HepG2 (cell line): ENCODE results near the gene GLYR1. TPM values are rescaled to one million over a fixed set of nuclear protein-coding genes. Genes with fewer than 3 reads are reported as not detected.
A peak's percentile ranks its signal among the peaks of the same experiment; 100 is the strongest.

Source experiments
- AKNA ChIP-seq: sonication (generic); formaldehyde crosslinking; IDR thresholded peaks from 2 replicates; pipeline ENCODE4 v1.4.0; 2020; ENCODE audit warnings: missing genetic modification reagents, borderline replicate concordance
- ATRX ChIP-seq: sonication (generic); formaldehyde crosslinking; IDR thresholded peaks from 2 replicates; pipeline ENCODE4 v1.4.0; 2020; ENCODE audit warnings: missing genetic modification reagents, borderline replicate concordance
- DNMT1 ChIP-seq: sonication (generic); formaldehyde crosslinking; IDR thresholded peaks from 2 replicates; pipeline ENCODE4 v1.5.1; 2020; ENCODE audit warnings: mild to moderate bottlenecking, missing genetic modification reagents
- EED ChIP-seq: sonication (generic); formaldehyde crosslinking; IDR thresholded peaks from 2 replicates; pipeline ENCODE4 v1.5.0; 2020; ENCODE audit warnings: mild to moderate bottlenecking, missing genetic modification reagents
- ELF1 ChIP-seq: sonication (generic); formaldehyde crosslinking; IDR thresholded peaks from 2 replicates; pipeline ENCODE4 v1.4.0; 2020; ENCODE audit warnings: missing genetic modification reagents
- FOXM1 ChIP-seq: sonication (generic); formaldehyde crosslinking; IDR thresholded peaks from 2 replicates; pipeline ENCODE4 v1.5.0; 2020; ENCODE audit warnings: missing genetic modification reagents
- KDM4B ChIP-seq: sonication (generic); formaldehyde crosslinking; IDR thresholded peaks from 2 replicates; pipeline ENCODE4 v1.4.0; 2020; ENCODE audit warnings: missing genetic modification reagents
- MAFG ChIP-seq: sonication (generic); formaldehyde crosslinking; IDR thresholded peaks from 2 replicates; pipeline ENCODE4 v1.5.1; 2020; ENCODE audit warnings: mild to moderate bottlenecking, missing genetic modification reagents
- NFYC ChIP-seq: IDR thresholded peaks from 2 replicates; pipeline ENCODE4 v1.6.1; 2016; ENCODE audit warnings: missing genetic modification reagents, missing compliant biosample characterization
- PHF5A ChIP-seq: IDR thresholded peaks from one replicate; pipeline ENCODE4 v1.6.1; 2018; ENCODE audit warnings: low read depth, missing genetic modification reagents; ENCODE audit not compliant: unreplicated experiment
- SNAI1 ChIP-seq: sonication (generic); formaldehyde crosslinking; IDR thresholded peaks from 2 replicates; pipeline ENCODE4 v1.5.0; 2020; ENCODE audit warnings: mild to moderate bottlenecking, missing genetic modification reagents, borderline replicate concordance
- SP2 ChIP-seq: sonication (generic); formaldehyde crosslinking; IDR thresholded peaks from 2 replicates; pipeline ENCODE4 v1.5.1; 2020; ENCODE audit warnings: mild to moderate bottlenecking, missing genetic modification reagents
- TCF12 ChIP-seq, 2 experiments: fragments of 450-650 bp in 1 of 2; sonication (generic) in 1 of 2; formaldehyde crosslinking in 1 of 2; IDR thresholded peaks; 2 replicates each; pipeline versions ENCODE4 v1.6.1 to v1.8.0; 2017 to 2022; ENCODE audit warnings: antibody characterized with exemption in 1 of 2, mild to moderate bottlenecking in 1 of 2, missing genetic modification reagents in 1 of 2, moderate library complexity in 1 of 2
- TIGD3 ChIP-seq: sonication (generic); formaldehyde crosslinking; IDR thresholded peaks from 2 replicates; pipeline ENCODE4 v1.5.1; 2020; ENCODE audit warnings: mild to moderate bottlenecking, missing genetic modification reagents, borderline replicate concordance
- TP53 ChIP-seq: sonication (generic); formaldehyde crosslinking; conservative IDR thresholded peaks from 2 replicates; pipeline ENCODE4 v1.4.0; 2020; ENCODE audit warnings: missing genetic modification reagents
- ZNF441 ChIP-seq: sonication (generic); formaldehyde crosslinking; IDR thresholded peaks from 2 replicates; pipeline ENCODE4 v1.7.0; 2021; ENCODE audit warnings: missing genetic modification reagents, borderline replicate concordance
- ZNF816 ChIP-seq: sonication (generic); formaldehyde crosslinking; IDR thresholded peaks from 2 replicates; pipeline ENCODE4 v1.8.0; 2022; ENCODE audit warnings: missing genetic modification reagents, mild to moderate bottlenecking, borderline replicate concordance
- ZNF879 ChIP-seq: sonication (generic); formaldehyde crosslinking; IDR thresholded peaks from 2 replicates; pipeline ENCODE4 v1.8.1; 2023; ENCODE audit warnings: missing genetic modification reagents
- polyA plus RNA-seq, 8 experiments: library from polyadenylated mRNA; depleted of rRNA in 3 of 8; stranded (reverse) in 7 of 8; unstranded in 1 of 8; fragments of >200 nt; fragmentation: Illumina TruSeq in 4 of 8; extraction: Trizol in 4 of 8; gene quantifications; 2 replicates each; pipeline versions ENCODE4 v1.2.1 to v1.2.3, GENCODE V29; 2011 to 2016; ENCODE audit warnings: low read depth in 4 of 8, missing spikeins in 1 of 8, mixed read lengths in 1 of 8; ENCODE audit not compliant: insufficient read depth in 1 of 8
- total RNA-seq, 5 experiments: library from RNA; depleted of rRNA; stranded (reverse); fragments of >200 nt; fragmentation: Illumina TruSeq; extraction: Trizol; gene quantifications; 2 replicates each; pipeline ENCODE4 v1.2.3, GENCODE V29; 2016; ENCODE audit warnings: low read depth in 1 of 5
- TF ChIP-seq, protein P1 (sequence below): sonication (generic); formaldehyde crosslinking; IDR thresholded peaks from 2 replicates; pipeline ENCODE4 v1.5.0; 2020; ENCODE audit warnings: missing genetic modification reagents
- TF ChIP-seq, protein P2 (sequence below): sonication (generic); formaldehyde crosslinking; IDR thresholded peaks from 2 replicates; pipeline ENCODE4 v1.4.0; 2020; ENCODE audit warnings: missing genetic modification reagents

The GLYR1 gene
- total and polyA plus RNA-seq, 2 of the 13 experiments (the other 11 are each of a cell fraction or from before 2014, with no cell fraction given): 28.3 to 48.7 TPM

DNA sequence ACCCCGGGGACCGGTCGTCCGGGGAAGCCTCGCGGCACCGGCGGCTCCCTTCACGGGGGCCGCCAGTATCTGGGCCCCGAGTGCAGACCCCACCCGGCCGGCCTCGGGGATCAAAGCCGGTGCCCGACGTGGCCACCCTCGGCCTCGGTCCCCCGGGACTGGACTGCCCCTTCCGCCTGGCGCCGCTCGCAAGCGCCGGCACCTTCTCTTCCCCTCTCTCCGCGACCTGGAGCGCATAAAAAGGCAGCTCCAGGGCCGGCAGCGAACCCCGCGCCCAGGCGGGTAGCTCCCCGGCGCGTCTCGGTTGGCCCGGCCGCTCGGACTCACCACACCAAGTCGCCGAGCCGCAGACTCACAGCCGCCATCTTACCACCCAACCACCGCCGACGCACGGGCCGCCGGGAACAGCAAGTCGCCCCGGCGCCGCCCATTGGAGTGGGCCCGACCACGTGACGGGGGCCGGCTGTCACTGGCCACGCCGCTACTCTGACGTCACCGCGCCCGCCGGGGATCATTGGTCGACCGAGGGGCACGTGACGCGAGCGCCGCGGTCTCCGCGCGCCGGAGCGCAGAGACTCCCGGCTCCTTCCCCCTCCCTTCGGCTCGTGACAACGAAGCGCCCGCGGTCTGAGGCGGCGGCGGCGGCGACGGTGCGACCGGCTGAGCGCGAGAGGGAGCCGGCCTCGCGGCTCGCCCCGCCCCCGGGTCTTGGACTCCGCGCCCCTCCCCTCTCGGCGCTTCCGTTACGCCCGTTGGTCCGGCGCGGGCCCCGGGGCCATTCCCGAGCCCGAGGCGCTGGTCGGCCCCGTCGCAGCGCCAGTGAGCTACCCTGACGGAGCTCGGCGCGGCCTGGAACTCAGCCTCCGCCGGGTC is at the start of gene GLYR1, which contains the start of gene UBN1 (continued):
- TF ChIP-seq, protein P1, sequence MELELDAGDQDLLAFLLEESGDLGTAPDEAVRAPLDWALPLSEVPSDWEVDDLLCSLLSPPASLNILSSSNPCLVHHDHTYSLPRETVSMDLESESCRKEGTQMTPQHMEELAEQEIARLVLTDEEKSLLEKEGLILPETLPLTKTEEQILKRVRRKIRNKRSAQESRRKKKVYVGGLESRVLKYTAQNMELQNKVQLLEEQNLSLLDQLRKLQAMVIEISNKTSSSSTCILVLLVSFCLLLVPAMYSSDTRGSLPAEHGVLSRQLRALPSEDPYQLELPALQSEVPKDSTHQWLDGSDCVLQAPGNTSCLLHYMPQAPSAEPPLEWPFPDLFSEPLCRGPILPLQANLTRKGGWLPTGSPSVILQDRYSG (CRISPR knock-in tag): peak; percentile 44; the same call in 1 of the 2 replicates
- TF ChIP-seq MAFG (CRISPR knock-in tag) (no peak), PHF5A (CRISPR knock-in tag) (no peak), AKNA (CRISPR knock-in tag) (peak; percentile 16; the same call in 1 of the 2 replicates), TCF12 (IDR thresholded peaks at IDR 0.05) (no peak), TCF12 (CRISPR knock-in tag; IDR thresholded peaks at IDR 0.05) (peak; percentile 73; the same call in 1 of the 2 replicates), ATRX (CRISPR knock-in tag) (no peak), ELF1 (CRISPR knock-in tag) (no peak), TIGD3 (no peak), DNMT1 (CRISPR knock-in tag) (no peak), ZNF441 (no peak), SP2 (CRISPR knock-in tag) (peak; percentile 64), NFYC (CRISPR knock-in tag) (peak; percentile 96), FOXM1 (CRISPR knock-in tag) (no peak), EED (CRISPR knock-in tag) (no peak), SNAI1 (CRISPR knock-in tag) (no peak), ZNF879 (CRISPR knock-in tag) (no peak), ZNF816 (CRISPR knock-in tag) (peak; percentile 11; the same call in 1 of the 2 replicates), TP53 (CRISPR knock-in tag) (no peak; the same call in 1 of the 2 replicates), KDM4B (no peak)
- TF ChIP-seq, protein P2, sequence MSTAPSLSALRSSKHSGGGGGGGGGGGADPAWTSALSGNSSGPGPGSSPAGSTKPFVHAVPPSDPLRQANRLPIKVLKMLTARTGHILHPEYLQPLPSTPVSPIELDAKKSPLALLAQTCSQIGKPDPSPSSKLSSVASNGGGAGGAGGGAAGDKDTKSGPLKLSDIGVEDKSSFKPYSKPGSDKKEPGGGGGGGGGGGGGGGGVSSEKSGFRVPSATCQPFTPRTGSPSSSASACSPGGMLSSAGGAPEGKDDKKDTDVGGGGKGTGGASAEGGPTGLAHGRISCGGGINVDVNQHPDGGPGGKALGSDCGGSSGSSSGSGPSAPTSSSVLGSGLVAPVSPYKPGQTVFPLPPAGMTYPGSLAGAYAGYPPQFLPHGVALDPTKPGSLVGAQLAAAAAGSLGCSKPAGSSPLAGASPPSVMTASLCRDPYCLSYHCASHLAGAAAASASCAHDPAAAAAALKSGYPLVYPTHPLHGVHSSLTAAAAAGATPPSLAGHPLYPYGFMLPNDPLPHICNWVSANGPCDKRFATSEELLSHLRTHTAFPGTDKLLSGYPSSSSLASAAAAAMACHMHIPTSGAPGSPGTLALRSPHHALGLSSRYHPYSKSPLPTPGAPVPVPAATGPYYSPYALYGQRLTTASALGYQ: peak; percentile 51; the same call in 1 of the 2 replicates
